Measurements from ENCODE around the gene ASTN2. TPM values are rescaled to one million over a fixed set of nuclear protein-coding genes. Genes with fewer than 3 reads are reported as not detected.

ASTN2 gene
- total and polyA plus RNA-seq, 7 donors, result 0.60 to 7.5 (median 2.2) TPM

DNA sequence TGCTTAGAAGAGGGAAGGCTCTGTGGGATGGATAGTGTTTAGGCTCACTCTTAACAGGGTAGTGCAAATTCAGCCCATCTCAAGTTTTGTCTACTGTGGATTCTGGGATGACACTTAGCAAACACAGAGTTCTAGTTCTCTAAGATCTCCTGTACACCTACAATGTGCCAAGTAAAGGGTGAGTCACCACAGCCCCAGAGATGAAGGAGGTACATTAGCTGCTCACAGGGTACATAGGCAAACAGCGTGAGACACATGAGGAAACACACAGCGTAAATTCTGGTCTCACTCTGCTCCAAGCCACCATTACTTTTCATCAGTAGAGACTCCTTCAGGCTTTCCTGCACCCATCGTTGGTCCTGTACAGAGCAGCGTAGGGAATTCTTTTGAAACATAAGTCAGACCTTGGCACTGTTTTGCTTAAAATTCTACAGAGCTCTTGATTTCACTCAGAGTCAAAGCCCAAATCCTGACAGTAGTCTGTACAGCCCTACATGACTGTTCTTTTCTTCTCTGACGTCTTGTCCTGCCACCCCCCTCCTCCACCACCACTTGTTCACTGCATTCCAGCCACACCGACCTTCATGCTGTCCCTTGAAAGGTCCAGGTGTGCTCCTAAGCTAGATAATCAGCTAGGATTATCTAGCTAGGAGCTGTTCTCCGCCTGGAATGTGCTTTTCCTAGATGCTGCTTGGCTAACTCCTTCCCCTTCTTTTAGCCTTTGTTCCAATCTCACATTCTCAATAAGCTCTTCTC lies 8.7 kb downstream of the ASTN2 start:
- no peak for DNase-seq
- no peak overlapping the region for H3K4me3 ChIP-seq
- peaks cover 0 to 17% (median 0%) of the 10 kb centered on the region in 3 donors for H3K27me3 ChIP-seq
- no peak for TF ChIP-seq EP300 (IDR thresholded peaks at IDR 0.05)
- TF ChIP-seq CTCF (IDR thresholded peaks at IDR 0.05), result no peak
- TF ChIP-seq POLR2A (IDR thresholded peaks at IDR 0.05), result no peak
- TF ChIP-seq POLR2AphosphoS5 (IDR thresholded peaks at IDR 0.05), result no peak
- H3K36me3 ChIP-seq, result no peaks in the 10 kb centered on the region
- 69 to 72% methylated on average over 7 of the region's 7 CpGs for WGBS, 2 donors
- H3K4me1 ChIP-seq, result no peaks in the 10 kb centered on the region
- no peaks in the 10 kb centered on the region for H3K9me3 ChIP-seq
- intact Hi-C loops (cut with DNase I), result no loop called here
- no peak overlapping the region for H3K27ac ChIP-seq

DNA sequence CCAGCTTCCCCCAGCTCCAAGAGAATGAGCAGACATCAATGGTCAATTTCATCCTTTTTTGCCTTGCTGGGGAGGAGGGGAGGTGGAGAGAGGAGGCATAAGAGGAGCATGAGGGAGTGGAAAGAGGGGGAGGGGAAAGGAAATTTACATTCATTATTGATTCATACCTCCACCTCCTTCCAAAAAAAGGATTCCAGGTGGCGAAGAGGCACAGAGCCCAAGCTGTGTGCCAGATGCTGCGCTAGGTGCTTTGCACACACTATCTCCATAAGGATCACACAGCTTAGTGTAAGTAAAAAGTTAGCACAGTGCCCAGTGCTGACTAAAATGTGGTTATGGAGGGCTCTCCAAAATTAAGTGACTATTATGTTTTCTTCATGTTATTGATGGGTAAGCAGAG lies 11.0 kb downstream of the ASTN2 start:
- intact Hi-C loops (cut with DNase I), result no loop called here
- no peak overlapping the region for H3K27ac ChIP-seq
- no peak overlapping the region for H3K4me3 ChIP-seq
- H3K36me3 ChIP-seq, result no peaks in the 10 kb centered on the region
- no peak for TF ChIP-seq EP300 (IDR thresholded peaks at IDR 0.05)
- TF ChIP-seq POLR2AphosphoS5 (IDR thresholded peaks at IDR 0.05), result no peak
- no peak for TF ChIP-seq POLR2A (IDR thresholded peaks at IDR 0.05)
- no peak for TF ChIP-seq CTCF (IDR thresholded peaks at IDR 0.05)
- H3K27me3 ChIP-seq, result peaks cover 0 to 19% (median 0%) of the 10 kb centered on the region in 3 donors
- DNase-seq, result no peak
- no peaks in the 10 kb centered on the region for H3K4me1 ChIP-seq
- no peaks in the 10 kb centered on the region for H3K9me3 ChIP-seq
- 89 to 93% methylated on average over 2 of the region's 2 CpGs for WGBS, 2 donors

GRCh38 chr9:117403403-117403811 lies 11.4 kb downstream of the ASTN2 start:
- TF ChIP-seq CTCF (IDR thresholded peaks at IDR 0.05) (no peak), POLR2AphosphoS5 (IDR thresholded peaks at IDR 0.05) (no peak), EP300 (IDR thresholded peaks at IDR 0.05) (no peak), POLR2A (IDR thresholded peaks at IDR 0.05) (no peak)
- no peak for DNase-seq
- Histone ChIP-seq H3K9me3 (no peaks in the 10 kb centered on the region), H3K36me3 (no peaks in the 10 kb centered on the region), H3K4me3 (no peak overlapping the region), H3K4me1 (no peaks in the 10 kb centered on the region), H3K27ac (no peak overlapping the region), H3K27me3 (peaks cover 0 to 19% (median 0%) of the 10 kb centered on the region in 3 donors)
- intact Hi-C loops (cut with DNase I), result no loop called here
- WGBS, 2 donors, result 35 to 52% methylated on average over 6 of the region's 6 CpGs

GRCh38 chr9:117400171-117400570 lies 14.7 kb downstream of the ASTN2 start:
- intact Hi-C loops (cut with DNase I), result no loop called here
- no peaks in the 10 kb centered on the region for H3K9me3 ChIP-seq
- no peaks in the 10 kb centered on the region for H3K36me3 ChIP-seq
- WGBS, 2 donors, result 1 to 18% methylated on average over 2 of the region's 2 CpGs
- no peaks in the 10 kb centered on the region for H3K4me1 ChIP-seq
- H3K27ac ChIP-seq, result no peak overlapping the region
- no peak for DNase-seq
- peaks cover 0 to 13% (median 0%) of the 10 kb centered on the region in 3 donors for H3K27me3 ChIP-seq
- H3K4me3 ChIP-seq, result no peak overlapping the region
- no peak for TF ChIP-seq POLR2A (IDR thresholded peaks at IDR 0.05)
- TF ChIP-seq CTCF (IDR thresholded peaks at IDR 0.05), result no peak
- no peak for TF ChIP-seq EP300 (IDR thresholded peaks at IDR 0.05)
- no peak for TF ChIP-seq POLR2AphosphoS5 (IDR thresholded peaks at IDR 0.05)

Measured in sigmoid colon (tissue), 7 donors.